Adrenal gland (tissue), 5 donors: ENCODE results near the gene BHMT2.

ENCODE experiments used
- CTCF ChIP-seq, 6 experiments: fragments of 450-650 bp in 4 of 6; fragments of 200-600 bp in 2 of 6; sonication (generic) in 1 of 6; IDR thresholded peaks; 1 replicate in 5 of 6; 2 replicates in 1 of 6; pipeline versions ENCODE4 v1.5.1 to v1.8.0; 2016 to 2021; ENCODE audit warnings: antibody characterized with exemption in 6 of 6, mild to moderate bottlenecking in 2 of 6, moderate library complexity in 1 of 6
- POLR2A ChIP-seq, 2 donors: fragments of 450-650 bp; IDR thresholded peaks; one replicate each; pipeline ENCODE4 v1.6.1; 2017; ENCODE audit warnings: antibody characterized with exemption in 2 of 2, mild to moderate bottlenecking in 2 of 2, moderate library complexity in 1 of 2
- donor health status: DM: no; HTN: no; CAD: no.

GRCh38 chr5:79119486-79119885, 49.9 kb downstream of the BHMT2 start:
- TF ChIP-seq CTCF (IDR thresholded peaks at IDR 0.05), result no peak
- no peak for TF ChIP-seq POLR2A (IDR thresholded peaks at IDR 0.05)
